PFSK-1 (cell line): ENCODE measurements around the gene BCL2L1.

Experiments used
- FOXP2 ChIP-seq: optimal IDR thresholded peaks from 2 replicates; pipeline ENCODE3; 2011; ENCODE audit warnings: borderline replicate concordance, control low read depth, inconsistent platforms; ENCODE audit not compliant: insufficient read depth; ENCODE audit errors: extremely low read length, extremely low read depth
- POLR2AphosphoS5 ChIP-seq: IDR thresholded peaks from 2 replicates; pipeline ENCODE4 v1.6.1; 2012; ENCODE audit warnings: low read depth, mild to moderate bottlenecking, control low read depth, low read length, moderate library complexity
- REST ChIP-seq, 2 experiments: IDR thresholded peaks; 2 replicates each; pipeline versions ENCODE4 v1.6.1 to v1.8.0; 2011 to 2012; ENCODE audit warnings: low read depth in 2 of 2, low read length in 2 of 2, control low read depth in 1 of 2, inconsistent platforms in 1 of 2, mild to moderate bottlenecking in 1 of 2, moderate library complexity in 1 of 2; ENCODE audit not compliant: insufficient read depth in 1 of 2
- SIN3A ChIP-seq: IDR thresholded peaks from 2 replicates; pipeline ENCODE4 v1.6.1; 2012; ENCODE audit warnings: mild to moderate bottlenecking, low read length, moderate library complexity, borderline replicate concordance; ENCODE audit not compliant: insufficient read depth
- TAF1 ChIP-seq: IDR thresholded peaks from 2 replicates; pipeline ENCODE4 v1.6.1; 2012; ENCODE audit warnings: low read length, control low read depth, borderline replicate concordance; ENCODE audit not compliant: insufficient read depth

Gene BCL2L1

DNA sequence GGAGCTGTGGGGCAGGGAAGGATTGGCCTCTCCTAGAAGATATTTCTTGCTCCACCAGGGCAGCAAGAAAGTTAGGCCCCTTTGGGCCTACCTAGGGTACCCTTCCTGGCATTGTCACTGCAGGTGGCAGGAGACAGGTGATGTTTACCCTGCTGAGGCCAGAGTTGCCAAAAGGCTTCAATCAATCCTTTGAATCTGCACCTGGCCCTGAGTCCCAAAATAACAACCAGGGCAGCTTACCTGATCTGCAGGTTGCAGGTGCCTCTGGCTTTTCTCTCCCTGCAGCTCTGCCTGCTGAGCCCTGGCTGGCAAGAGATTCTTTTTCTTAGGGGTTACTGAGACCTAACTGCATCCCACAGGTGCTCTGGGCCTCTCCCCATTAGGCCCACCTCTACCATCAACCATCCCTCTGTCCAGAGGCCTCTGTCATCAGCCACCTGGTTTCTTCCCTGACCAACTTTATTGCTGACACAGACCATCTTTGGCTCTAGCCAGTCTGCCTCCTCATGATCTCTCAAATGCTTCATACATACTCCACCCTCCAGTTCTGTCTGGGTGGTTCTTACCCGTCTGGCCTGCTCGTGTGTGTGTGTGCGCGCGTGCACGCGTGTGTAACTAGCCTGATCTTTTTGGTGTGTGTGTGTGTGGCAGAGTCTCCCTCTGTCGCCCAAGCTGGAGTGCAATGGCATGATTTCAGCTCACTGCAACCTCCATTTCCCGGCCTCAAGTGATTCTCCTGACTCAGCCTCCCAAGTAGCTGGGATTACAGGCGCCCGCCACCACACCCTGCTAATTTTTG lies 13.7 kb downstream of the BCL2L1 start:
- no peak for TF ChIP-seq SIN3A
- TF ChIP-seq TAF1: no peak
- TF ChIP-seq REST (IDR thresholded peaks at IDR 0.05; ENCODE audit: insufficient read depth in 1 of 2, low read depth in 2 of 2, low read length in 2 of 2): no peak
- no peak for TF ChIP-seq FOXP2
- no peak for TF ChIP-seq POLR2AphosphoS5

DNA sequence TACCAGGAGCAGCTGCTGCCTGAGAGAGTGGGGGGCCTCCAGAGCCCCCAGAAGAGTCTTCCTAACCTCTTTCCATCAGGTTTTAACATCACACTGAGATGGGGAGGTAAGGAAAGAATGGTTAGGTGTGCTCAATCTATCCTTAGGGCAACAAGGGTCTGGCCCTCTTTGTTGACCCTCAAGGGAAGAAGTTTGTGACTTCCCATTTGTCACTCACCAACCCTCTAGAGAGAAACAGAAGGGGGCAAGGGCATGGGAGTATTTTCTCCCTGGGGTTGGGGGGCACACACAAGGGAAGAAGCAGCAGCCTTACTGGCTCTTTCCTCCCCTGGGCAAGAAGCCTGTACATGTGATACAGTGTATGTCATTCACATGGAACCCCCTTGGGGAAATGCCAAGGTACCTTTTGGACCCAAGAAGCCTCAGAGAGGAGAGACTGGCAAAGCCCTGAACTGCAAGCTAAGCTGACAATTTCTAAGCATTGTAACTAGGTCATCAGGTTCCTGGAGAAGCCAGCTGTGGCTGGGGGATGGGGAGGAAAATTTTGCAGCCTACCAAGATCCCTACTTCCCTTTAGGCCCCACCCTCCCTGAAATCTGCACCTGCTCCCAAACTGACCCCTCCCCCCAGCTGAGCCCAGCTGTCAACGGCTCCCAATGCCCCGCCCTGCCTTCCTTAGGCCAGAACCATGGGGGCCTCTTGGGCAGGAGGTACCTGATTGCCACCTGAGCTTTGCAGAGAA lies 14.5 kb downstream of the BCL2L1 start:
- TF ChIP-seq FOXP2 (no peak), REST (IDR thresholded peaks at IDR 0.05; ENCODE audit: insufficient read depth in 1 of 2, low read depth in 2 of 2, low read length in 2 of 2) (no peak), SIN3A (no peak), POLR2AphosphoS5 (no peak), TAF1 (no peak)

DNA sequence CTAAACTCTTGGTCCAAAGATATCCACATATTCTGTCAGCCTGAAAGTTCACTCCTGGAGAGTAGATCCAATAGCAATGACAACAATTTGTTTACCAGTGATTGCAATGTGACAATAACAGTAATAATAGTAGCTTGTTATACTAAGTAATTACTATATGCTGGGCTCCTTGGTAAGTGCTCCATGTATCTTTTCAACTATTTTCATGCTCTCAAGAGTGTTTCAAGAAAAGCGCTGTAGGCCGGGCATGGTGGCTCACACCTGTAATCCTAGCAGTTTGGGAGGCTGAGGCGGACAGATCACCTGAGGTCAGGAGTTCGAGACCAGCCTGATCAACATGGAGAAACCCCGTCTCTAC lies 15.4 kb downstream of the BCL2L1 start:
- TF ChIP-seq SIN3A: no peak
- TF ChIP-seq REST (IDR thresholded peaks at IDR 0.05; ENCODE audit: insufficient read depth in 1 of 2, low read depth in 2 of 2, low read length in 2 of 2): no peak
- TF ChIP-seq TAF1: no peak
- no peak for TF ChIP-seq FOXP2
- TF ChIP-seq POLR2AphosphoS5: no peak

- TF ChIP-seq REST (IDR thresholded peaks at IDR 0.05; ENCODE audit: insufficient read depth in 1 of 2, low read depth in 2 of 2, low read length in 2 of 2) (no peak), POLR2AphosphoS5 (no peak), TAF1 (no peak), SIN3A (no peak), FOXP2 (no peak)
Observed at GRCh38 chr20:31706607-31707257, 15.9 kb downstream of the BCL2L1 start.
